LNCAP (cell line): ENCODE measurements around the gene OR6B3.

ENCODE experiments used
- TF ChIP-seq, protein P1 (sequence below): fragments of 450-650 bp; IDR thresholded peaks from 2 replicates; pipeline ENCODE4 v1.5.1; 2017; ENCODE audit warnings: mild to moderate bottlenecking

The OR6B3 gene

DNA sequence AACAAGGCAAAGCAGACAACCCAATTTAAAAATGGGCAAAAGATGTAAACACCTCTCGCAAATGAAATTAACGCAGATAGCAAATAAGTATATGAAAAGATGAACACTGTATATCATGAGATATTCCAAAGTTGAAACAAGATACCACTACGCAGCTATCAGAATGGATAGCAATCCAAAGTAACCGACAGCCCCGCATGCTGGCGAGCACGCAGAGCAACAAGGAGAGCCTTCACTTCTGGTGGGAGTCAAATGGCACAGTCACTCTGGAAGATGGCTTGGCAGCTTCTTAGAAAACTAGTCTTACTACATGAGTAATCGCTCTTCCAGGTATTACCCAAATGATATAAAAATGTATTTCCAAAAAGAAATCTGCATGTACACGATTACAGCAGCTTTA lies 29.5 kb downstream of the OR6B3 start:
- TF ChIP-seq, protein P1, sequence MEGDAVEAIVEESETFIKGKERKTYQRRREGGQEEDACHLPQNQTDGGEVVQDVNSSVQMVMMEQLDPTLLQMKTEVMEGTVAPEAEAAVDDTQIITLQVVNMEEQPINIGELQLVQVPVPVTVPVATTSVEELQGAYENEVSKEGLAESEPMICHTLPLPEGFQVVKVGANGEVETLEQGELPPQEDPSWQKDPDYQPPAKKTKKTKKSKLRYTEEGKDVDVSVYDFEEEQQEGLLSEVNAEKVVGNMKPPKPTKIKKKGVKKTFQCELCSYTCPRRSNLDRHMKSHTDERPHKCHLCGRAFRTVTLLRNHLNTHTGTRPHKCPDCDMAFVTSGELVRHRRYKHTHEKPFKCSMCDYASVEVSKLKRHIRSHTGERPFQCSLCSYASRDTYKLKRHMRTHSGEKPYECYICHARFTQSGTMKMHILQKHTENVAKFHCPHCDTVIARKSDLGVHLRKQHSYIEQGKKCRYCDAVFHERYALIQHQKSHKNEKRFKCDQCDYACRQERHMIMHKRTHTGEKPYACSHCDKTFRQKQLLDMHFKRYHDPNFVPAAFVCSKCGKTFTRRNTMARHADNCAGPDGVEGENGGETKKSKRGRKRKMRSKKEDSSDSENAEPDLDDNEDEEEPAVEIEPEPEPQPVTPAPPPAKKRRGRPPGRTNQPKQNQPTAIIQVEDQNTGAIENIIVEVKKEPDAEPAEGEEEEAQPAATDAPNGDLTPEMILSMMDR = no peak

DNA sequence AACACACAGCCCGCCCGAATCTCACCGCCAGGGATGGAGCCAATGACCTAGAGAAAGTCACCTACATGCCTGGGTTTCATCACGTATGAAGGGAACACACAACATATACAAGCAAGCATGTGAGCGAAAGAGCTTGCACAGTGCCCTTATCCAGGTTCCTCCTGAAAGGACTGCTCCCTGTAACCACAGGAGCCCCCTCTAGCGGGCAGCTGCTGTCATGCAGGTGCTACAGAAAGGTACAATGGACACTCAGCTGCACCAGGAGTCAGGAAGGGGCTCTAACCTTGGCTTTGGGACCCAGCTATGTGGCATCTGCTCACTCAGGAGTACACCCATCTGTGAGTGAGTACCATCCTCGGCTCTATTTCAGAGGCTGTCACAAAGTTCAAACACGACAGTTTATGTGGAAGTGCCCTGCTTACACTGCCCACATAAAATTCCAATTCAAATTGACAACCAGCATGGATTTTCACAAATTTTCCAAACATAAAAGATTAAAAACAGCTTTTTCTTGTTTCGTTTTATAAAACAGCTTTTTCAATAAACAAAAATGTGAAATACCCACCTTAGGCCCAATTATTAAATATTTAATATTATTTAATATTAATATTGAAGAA lies 31.7 kb downstream of the OR6B3 start:
- TF ChIP-seq, protein P1 = peak; percentile 88

DNA sequence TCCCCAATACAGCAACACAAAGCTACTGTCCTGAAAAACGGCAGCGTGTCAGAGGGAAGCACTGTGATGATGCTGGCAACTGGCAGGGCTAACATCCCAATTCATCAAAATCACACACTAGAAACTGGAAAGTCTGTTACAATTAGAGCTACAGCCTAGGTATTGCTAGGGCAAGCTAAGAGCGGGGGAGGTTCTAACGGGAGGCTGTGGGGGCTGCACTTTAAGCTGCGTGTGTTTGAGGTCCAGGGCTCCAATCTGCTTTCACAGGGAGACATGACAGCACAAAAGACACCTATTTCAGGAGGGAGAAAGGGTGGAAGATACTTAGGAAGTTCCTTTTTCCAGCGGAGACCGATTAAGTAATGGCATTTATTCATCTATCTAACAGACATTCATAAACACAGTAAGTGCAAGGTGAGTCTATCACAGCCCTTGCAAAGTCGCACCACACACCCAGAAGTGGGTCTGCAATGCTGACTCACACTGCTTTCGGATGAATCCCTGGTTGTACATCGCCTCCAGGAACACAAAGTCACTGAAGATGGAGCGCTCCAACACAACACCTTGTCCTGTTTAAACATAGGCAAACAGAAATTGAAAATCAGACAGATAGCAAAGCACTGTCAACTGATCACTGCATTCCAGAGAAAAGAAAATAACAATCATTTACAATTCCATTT lies 35.1 kb downstream of the OR6B3 start:
- TF ChIP-seq, protein P1 = no peak

DNA sequence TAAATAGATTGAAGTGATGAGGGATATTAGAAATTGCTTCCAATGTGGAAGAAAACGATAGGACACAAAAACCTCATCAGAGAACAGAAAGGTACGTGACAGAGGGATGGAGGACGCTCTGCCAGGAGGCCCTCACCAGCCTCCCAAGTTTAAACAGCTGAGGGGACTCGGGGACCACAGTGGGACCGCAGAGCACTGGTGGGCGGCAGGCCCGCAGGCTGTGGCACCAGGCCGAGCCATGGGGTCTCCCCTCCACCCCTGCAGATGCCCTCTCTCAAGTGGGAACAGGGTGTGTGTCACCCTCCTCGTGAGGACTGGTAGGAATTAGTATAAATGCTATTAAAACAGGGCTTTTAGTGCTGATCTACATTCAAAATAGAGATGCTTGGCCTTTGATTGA lies 39.0 kb downstream of the OR6B3 start:
- TF ChIP-seq, protein P1 = no peak

DNA sequence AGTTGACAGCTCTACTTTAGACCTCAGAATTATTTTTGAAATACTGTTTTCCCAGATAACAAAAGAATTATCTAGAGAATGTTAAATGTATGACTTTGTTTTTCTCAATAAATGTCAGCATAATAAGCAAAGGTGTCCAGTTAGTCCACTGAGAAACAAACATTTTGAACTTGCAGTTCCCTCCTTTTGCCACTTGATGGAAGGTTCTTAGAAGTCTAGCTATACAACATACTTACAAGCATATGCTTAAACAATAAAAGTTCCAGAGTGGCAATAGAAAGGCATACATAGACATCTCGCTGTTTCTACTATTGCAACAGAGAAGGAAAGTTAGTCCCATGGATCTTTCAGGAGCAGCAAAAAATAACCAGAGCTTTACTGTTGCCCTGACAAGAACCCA lies 40.0 kb downstream of the OR6B3 start:
- TF ChIP-seq, protein P1 = no peak

DNA sequence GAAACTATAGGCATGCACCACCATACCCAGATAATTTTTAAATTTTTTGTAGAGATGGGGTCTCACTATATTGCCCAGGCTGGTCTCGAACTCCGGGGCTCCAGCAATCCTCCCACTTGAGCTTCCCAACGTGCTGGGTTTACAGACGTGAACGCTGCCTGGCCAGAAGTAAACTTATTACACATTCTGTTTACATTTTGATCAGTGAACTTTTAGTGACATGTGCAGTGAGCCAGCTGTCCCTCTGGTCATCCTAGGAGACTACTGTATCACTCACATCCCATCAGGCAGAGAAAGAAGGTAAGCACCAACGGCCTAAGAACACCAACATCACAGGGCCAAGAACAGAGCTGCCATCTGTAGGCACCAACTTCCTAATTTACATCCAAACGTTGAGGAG lies 50.3 kb downstream of the OR6B3 start:
- TF ChIP-seq, protein P1 = no peak

DNA sequence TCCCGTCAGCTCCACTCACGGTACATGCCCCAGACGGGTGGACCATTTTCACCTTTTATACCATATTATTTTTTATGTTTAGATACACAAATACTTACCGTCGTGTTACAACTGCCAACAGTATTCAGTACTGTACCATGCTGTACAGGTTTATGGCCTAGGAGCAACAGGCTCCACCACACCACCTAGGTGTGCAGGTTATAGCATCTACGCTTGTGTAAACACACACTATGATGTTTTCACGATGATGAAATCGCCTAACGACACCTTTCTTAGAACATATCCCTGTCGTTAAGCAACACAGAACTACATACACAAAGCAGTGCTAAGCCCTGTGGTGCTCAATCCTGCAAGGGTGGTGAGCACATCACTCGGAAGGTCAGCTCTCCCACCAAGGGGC lies 52.6 kb downstream of the OR6B3 start:
- TF ChIP-seq, protein P1 = no peak
